ENCODE data around the gene FAM50B.

Gene FAM50B

DNA sequence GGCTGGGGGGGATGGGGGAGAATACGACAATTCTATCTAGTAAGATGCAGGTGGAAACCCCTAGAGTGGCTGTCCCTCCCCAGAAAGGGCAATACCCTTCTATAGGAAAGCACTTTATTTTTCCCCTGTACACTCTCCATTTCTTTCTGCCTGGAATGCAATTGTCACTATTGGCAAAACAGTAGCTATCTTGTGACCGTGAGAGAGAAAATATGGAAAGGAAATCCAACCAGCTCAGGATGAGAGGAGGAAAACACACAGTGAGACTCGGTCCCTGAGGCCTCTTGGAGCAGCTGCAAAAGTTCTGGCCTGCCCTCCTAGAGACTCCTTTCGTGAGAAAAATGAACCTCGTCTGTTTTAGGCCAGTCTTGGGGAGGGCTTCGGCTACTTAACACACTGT, 43.4 kb downstream of the FAM50B start:
- Histone ChIP-seq H3K27ac (ENCODE audit: low read depth, low read length) (no peak overlapping the region), H3K36me3 (ENCODE audit: insufficient read depth, low read length) (no peaks in the 10 kb centered on the region), H3K4me3 (ENCODE audit: low read depth in 1 of 2, low read length in 2 of 2) (no peak overlapping the region), H3K4me1 (ENCODE audit: insufficient read depth, low read length) (no peaks in the 10 kb centered on the region), H3K27me3 (ENCODE audit: control insufficient read depth in 1 of 2, insufficient read depth in 2 of 2, low read length in 2 of 2) (no peaks in the 10 kb centered on the region), H3K9ac (ENCODE audit: low read length) (no peak overlapping the region), H3K9me3 (ENCODE audit: low read length) (no peaks in the 10 kb centered on the region)

- Histone ChIP-seq H3K4me3 (ENCODE audit: low read depth in 1 of 2, low read length in 2 of 2) (no peak overlapping the region), H3K9ac (ENCODE audit: low read length) (no peak overlapping the region), H3K9me3 (ENCODE audit: low read length) (no peaks in the 10 kb centered on the region), H3K27ac (ENCODE audit: low read depth, low read length) (no peak overlapping the region), H3K4me1 (ENCODE audit: insufficient read depth, low read length) (no peaks in the 10 kb centered on the region), H3K36me3 (ENCODE audit: insufficient read depth, low read length) (no peaks in the 10 kb centered on the region), H3K27me3 (ENCODE audit: control insufficient read depth in 1 of 2, insufficient read depth in 2 of 2, low read length in 2 of 2) (no peaks in the 10 kb centered on the region)
Observed at GRCh38 chr6:3893487-3893886, 44.3 kb downstream of the FAM50B start.

DNA sequence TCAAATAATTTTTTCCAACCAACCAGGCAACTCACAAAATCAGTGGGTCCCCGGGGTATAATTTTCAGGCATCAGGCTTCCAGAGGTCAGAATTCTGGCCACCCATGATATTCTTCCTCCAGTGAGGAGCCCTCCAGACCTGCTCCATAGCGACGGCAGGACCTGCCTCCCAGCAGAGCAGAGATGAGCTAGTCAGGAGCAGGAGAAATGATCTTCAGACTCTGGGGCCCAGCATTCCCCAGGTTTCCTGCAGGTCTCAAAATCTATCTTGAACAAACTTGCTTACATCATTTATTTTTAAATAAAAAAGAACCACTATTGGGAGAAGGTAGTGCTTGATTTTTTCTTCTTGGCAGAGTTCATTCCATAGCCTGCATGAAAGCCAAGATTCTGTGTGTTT, 44.7 kb downstream of the FAM50B start:
- no peaks in the 10 kb centered on the region for H3K27me3 ChIP-seq (ENCODE audit: control insufficient read depth in 1 of 2, insufficient read depth in 2 of 2, low read length in 2 of 2)
- H3K36me3 ChIP-seq (ENCODE audit: insufficient read depth, low read length) = no peaks in the 10 kb centered on the region
- H3K9me3 ChIP-seq (ENCODE audit: low read length) = no peaks in the 10 kb centered on the region
- H3K4me3 ChIP-seq (ENCODE audit: low read depth in 1 of 2, low read length in 2 of 2) = no peak overlapping the region
- H3K27ac ChIP-seq (ENCODE audit: low read depth, low read length) = no peak overlapping the region
- H3K4me1 ChIP-seq (ENCODE audit: insufficient read depth, low read length) = no peaks in the 10 kb centered on the region
- H3K9ac ChIP-seq (ENCODE audit: low read length) = no peak overlapping the region

DNA sequence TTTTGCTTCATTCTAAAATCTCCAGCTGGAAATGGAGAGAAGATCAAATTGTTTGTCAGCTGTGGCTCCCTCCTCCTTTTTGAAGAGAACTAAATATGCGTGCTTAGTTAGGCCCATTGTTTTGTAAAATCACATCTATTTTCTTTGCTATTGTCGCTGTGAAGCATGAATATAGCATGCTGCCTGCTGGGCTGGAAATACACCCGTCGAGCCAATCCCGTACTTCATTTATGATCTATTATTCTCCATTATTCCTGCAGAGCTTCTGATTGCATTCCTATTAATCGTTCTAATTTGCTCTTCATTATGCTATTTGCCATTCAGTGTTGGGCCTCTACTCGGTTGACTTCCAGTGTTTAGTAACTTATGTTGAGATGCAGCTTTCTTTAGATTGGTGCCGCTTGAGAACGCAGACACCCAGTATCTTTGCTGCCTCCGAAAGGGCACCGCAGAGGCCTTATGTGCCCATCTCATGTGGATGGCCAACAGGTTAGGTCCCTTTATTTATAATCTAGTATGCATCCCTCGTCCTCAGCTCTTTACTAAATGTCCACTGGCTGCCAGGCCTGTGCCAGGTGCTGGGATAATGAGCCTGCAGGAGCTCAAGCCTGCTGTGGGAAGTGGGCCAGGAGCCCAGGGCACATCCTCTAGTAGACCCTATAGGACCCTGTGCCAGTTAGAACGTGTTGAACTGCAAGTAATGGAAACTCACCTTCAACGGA, 45.6 kb downstream of the FAM50B start:
- H3K9ac ChIP-seq (ENCODE audit: low read length) = no peak overlapping the region
- H3K4me3 ChIP-seq (ENCODE audit: low read depth in 1 of 2, low read length in 2 of 2) = no peak overlapping the region
- no peaks in the 10 kb centered on the region for H3K27me3 ChIP-seq (ENCODE audit: control insufficient read depth in 1 of 2, insufficient read depth in 2 of 2, low read length in 2 of 2)
- H3K27ac ChIP-seq (ENCODE audit: low read depth, low read length) = no peak overlapping the region
- H3K36me3 ChIP-seq (ENCODE audit: insufficient read depth, low read length) = no peaks in the 10 kb centered on the region
- H3K4me1 ChIP-seq (ENCODE audit: insufficient read depth, low read length) = no peaks in the 10 kb centered on the region
- no peaks in the 10 kb centered on the region for H3K9me3 ChIP-seq (ENCODE audit: low read length)

GRCh38 chr6:3895312-3895653, 46.1 kb downstream of the FAM50B start:
- no peaks in the 10 kb centered on the region for H3K9me3 ChIP-seq (ENCODE audit: low read length)
- no peak overlapping the region for H3K4me3 ChIP-seq (ENCODE audit: low read depth in 1 of 2, low read length in 2 of 2)
- no peaks in the 10 kb centered on the region for H3K36me3 ChIP-seq (ENCODE audit: insufficient read depth, low read length)

DNA sequence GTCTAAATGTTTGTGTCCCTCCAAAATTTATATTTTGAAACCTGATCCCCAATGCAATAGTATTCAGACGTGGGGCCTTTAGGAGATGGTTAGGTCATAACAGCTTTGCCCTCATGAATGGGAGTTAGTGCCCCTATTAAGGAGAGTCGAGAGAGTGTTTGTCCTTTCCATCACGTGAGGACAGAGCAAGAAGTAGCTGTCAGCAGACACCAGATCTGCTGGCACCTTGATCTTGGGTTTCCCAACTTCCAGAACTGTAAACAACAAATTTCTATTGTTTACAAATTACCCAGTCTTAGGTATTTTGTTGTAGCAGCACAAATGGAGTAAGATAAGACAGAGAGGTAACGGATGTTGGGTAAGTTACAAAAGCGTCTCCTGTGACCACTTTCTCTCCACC, 46.6 kb downstream of the FAM50B start:
- Histone ChIP-seq H3K9me3 (ENCODE audit: low read length) (no peaks in the 10 kb centered on the region), H3K9ac (ENCODE audit: low read length) (no peak overlapping the region), H3K36me3 (ENCODE audit: insufficient read depth, low read length) (no peaks in the 10 kb centered on the region), H3K27me3 (ENCODE audit: control insufficient read depth in 1 of 2, insufficient read depth in 2 of 2, low read length in 2 of 2) (no peaks in the 10 kb centered on the region), H3K27ac (ENCODE audit: low read depth, low read length) (no peak overlapping the region), H3K4me1 (ENCODE audit: insufficient read depth, low read length) (no peaks in the 10 kb centered on the region), H3K4me3 (ENCODE audit: low read depth in 1 of 2, low read length in 2 of 2) (no peak overlapping the region)

More at GRCh38 chr6:3895312-3895653, 46.1 kb downstream of the FAM50B start:
- Histone ChIP-seq H3K4me1 (ENCODE audit: insufficient read depth, low read length) (no peaks in the 10 kb centered on the region), H3K27ac (ENCODE audit: low read depth, low read length) (no peak overlapping the region), H3K9ac (ENCODE audit: low read length) (no peak overlapping the region), H3K27me3 (ENCODE audit: control insufficient read depth in 1 of 2, insufficient read depth in 2 of 2, low read length in 2 of 2) (no peaks in the 10 kb centered on the region)

DNA sequence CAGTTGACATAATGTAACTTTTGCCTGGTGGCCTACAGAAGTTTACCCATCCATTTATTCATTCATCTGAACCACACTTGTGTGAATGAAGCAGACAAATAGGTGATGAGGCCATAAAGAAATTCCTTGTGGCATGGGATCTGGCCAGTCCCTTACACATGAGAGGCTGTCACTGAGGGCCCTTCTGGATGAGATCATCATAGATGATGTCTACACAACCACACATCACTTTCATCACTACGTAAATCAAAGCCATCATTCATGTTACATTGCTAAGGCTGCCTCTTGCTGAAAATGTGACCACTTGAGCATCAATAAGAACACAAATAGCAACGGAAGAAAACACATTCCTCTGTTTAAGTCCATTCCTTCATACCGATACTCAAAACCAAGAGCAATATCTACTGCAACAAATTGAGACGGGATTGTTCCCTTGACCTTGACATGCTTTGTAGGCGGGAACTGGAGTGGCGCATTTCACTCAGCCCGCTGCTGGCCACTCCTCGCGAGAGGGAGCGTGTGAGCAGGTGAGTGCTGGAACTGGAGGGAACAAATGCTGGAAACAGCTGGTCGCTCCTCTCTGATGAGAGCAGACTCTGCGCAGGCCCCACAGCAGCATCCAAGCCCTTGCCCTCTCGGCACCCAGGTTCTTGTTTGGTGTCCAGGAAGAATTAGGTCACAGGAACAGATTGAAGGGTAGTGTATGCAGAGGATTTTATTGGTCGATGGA, 49.3 kb downstream of the FAM50B start:
- H3K4me1 ChIP-seq (ENCODE audit: insufficient read depth, low read length) = no peaks in the 10 kb centered on the region
- H3K4me3 ChIP-seq (ENCODE audit: low read depth in 1 of 2, low read length in 2 of 2) = no peak overlapping the region
- H3K27ac ChIP-seq (ENCODE audit: low read depth, low read length) = no peak overlapping the region
- H3K36me3 ChIP-seq (ENCODE audit: insufficient read depth, low read length) = no peaks in the 10 kb centered on the region
- H3K27me3 ChIP-seq (ENCODE audit: control insufficient read depth in 1 of 2, insufficient read depth in 2 of 2, low read length in 2 of 2) = no peaks in the 10 kb centered on the region
- no peak overlapping the region for H3K9ac ChIP-seq (ENCODE audit: low read length)
- H3K9me3 ChIP-seq (ENCODE audit: low read length) = no peaks in the 10 kb centered on the region

- Histone ChIP-seq H3K27me3 (ENCODE audit: control insufficient read depth in 1 of 2, insufficient read depth in 2 of 2, low read length in 2 of 2) (no peaks in the 10 kb centered on the region), H3K4me1 (ENCODE audit: insufficient read depth, low read length) (no peaks in the 10 kb centered on the region), H3K9ac (ENCODE audit: low read length) (no peak overlapping the region), H3K4me3 (ENCODE audit: low read depth in 1 of 2, low read length in 2 of 2) (no peak overlapping the region), H3K27ac (ENCODE audit: low read depth, low read length) (no peak overlapping the region), H3K9me3 (ENCODE audit: low read length) (no peaks in the 10 kb centered on the region), H3K36me3 (ENCODE audit: insufficient read depth, low read length) (no peaks in the 10 kb centered on the region)
Observed at GRCh38 chr6:3899061-3899460, 49.9 kb downstream of the FAM50B start.

DNA sequence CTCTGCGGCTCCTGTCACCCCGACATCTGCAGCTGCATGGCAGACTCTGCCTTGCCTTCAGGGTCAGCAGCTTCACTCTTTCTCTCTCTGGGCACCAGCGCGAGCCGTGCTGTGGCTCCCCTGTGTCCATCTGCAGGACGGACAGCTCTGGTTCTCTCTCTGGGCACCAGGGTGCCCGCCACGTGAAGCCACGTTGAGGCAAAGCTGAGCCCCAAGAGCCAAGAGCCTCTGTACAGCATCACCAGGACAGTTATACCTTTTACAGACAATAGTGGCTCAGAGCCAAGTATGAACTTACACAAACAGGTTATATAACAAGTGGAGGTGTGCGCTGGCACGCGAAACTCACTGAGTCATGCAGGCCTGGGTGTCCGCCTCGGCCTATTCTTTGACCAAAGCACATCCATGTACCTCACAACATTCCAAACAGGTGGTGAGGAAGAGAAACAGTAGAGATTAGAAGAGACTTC, 50.8 kb downstream of the FAM50B start:
- Histone ChIP-seq H3K27ac (ENCODE audit: low read depth, low read length) (no peak overlapping the region), H3K27me3 (ENCODE audit: control insufficient read depth in 1 of 2, insufficient read depth in 2 of 2, low read length in 2 of 2) (no peaks in the 10 kb centered on the region), H3K9me3 (ENCODE audit: low read length) (no peaks in the 10 kb centered on the region), H3K4me1 (ENCODE audit: insufficient read depth, low read length) (no peaks in the 10 kb centered on the region), H3K4me3 (ENCODE audit: low read depth in 1 of 2, low read length in 2 of 2) (no peak overlapping the region), H3K9ac (ENCODE audit: low read length) (no peak overlapping the region), H3K36me3 (ENCODE audit: insufficient read depth, low read length) (no peaks in the 10 kb centered on the region)

Data from muscle layer of colon (tissue), 2 donors.